Measurements from ENCODE around the gene OPRD1. TPM values are rescaled to one million over a fixed set of nuclear protein-coding genes. Genes with fewer than 3 reads are reported as not detected.

Gene OPRD1
- total and polyA plus RNA-seq, 2 of the 4 experiments (the other 2 are of a cell fraction) = under 0.01 TPM; not detected in 1

- no peak overlapping the region for H4K91ac ChIP-seq (ENCODE audit: insufficient read depth, low read depth, low read length)
- intact Hi-C loops (cut with micrococcal nuclease) = no loop called here
- H2BK20ac ChIP-seq (ENCODE audit: low read depth, low read length) = no peak overlapping the region
- H3K36me3 ChIP-seq (ENCODE audit: control insufficient read depth, insufficient read depth, low read length) = no peaks in the 10 kb centered on the region
- no peak overlapping the region for H2BK5ac ChIP-seq (ENCODE audit: low read depth, low read length, poor library complexity, severe bottlenecking)
- H4K20me1 ChIP-seq (ENCODE audit: insufficient read depth, low read length) = no peaks in the 10 kb centered on the region
- H3K27me3 ChIP-seq (ENCODE audit: control insufficient read depth, insufficient read depth, low read length) = peaks cover 10% of the 10 kb centered on the region
- H3K4ac ChIP-seq (ENCODE audit: low read depth, low read length) = no peak overlapping the region
- H3K56ac ChIP-seq (ENCODE audit: extremely low read depth, insufficient read depth, low read length) = no peak overlapping the region
- H3K9me1 ChIP-seq (ENCODE audit: insufficient read depth, low read length) = no peaks in the 10 kb centered on the region
- no peak overlapping the region for H3K27ac ChIP-seq (ENCODE audit: insufficient read depth, low read length)
- CTCF ChIA-PET = no interaction called here
- no peak overlapping the region for H2BK120ac ChIP-seq (ENCODE audit: low read depth, low read length)
- ATAC-seq (ENCODE audit: low read depth) (no peak), DNase-seq (no peak)
- H2AFZ ChIP-seq (replicated peaks; ENCODE audit: low read length, poor library complexity) = no peak overlapping the region
- no peak overlapping the region for H4K5ac ChIP-seq (ENCODE audit: low read depth, low read length)
- no peak overlapping the region for H2AK5ac ChIP-seq (ENCODE audit: low read depth, low read length)
- no peak overlapping the region for H2AK9ac ChIP-seq (replicated peaks; ENCODE audit: low read depth, low read length, poor library complexity)
- BruUV-seq (replicated peaks) = no TSS peak
- no peak overlapping the region for H3K14ac ChIP-seq (replicated peaks; ENCODE audit: low read depth, low read length)
- H3K18ac ChIP-seq (ENCODE audit: low read depth, low read length) = no peak overlapping the region
- POLR2A ChIA-PET (ENCODE audit: unreplicated experiment) = no interaction called here
- H3K79me1 ChIP-seq (ENCODE audit: low read depth in 1 of 2, low read length in 2 of 2) = no peaks in the 10 kb centered on the region
- H2BK15ac ChIP-seq (ENCODE audit: low read depth, low read length) = no peak overlapping the region
- WGBS, 2 experiments (ENCODE audit: extremely low coverage in 2 of 2, insufficient read length in 1 of 2) = no CpG with 5 or more reads among the region's 3 CpGs
- H3K4me3 ChIP-seq (ENCODE audit: insufficient read depth, low read depth, low read length) = no peak overlapping the region
- H3K23ac ChIP-seq (ENCODE audit: low read depth, low read length) = no peak overlapping the region
- H3K4me2 ChIP-seq (ENCODE audit: low read depth, low read length) = no peak overlapping the region
- TF ChIP-seq CTCF (conservative IDR thresholded peaks at IDR 0.05; ENCODE audit: low read depth, low read length) = no peak
- no peak for TF ChIP-seq POLR2A (IDR thresholded peaks at IDR 0.05; ENCODE audit: low read depth, low read length)
- TF ChIP-seq MAFK (IDR thresholded peaks at IDR 0.05; ENCODE audit: low read depth, low read length) = no peak
- no peak for TF ChIP-seq MAZ (IDR thresholded peaks at IDR 0.05; ENCODE audit: borderline replicate concordance, low read depth, low read length)
- no peak for TF ChIP-seq SMC3 (IDR thresholded peaks at IDR 0.05; ENCODE audit: low read depth, low read length)
- no peak for TF ChIP-seq CHD1 (IDR thresholded peaks at IDR 0.05; ENCODE audit: low read depth, low read length)
- no peak for TF ChIP-seq MXI1 (IDR thresholded peaks at IDR 0.05; ENCODE audit: borderline replicate concordance, low read depth, low read length)
- TF ChIP-seq FOS (IDR thresholded peaks at IDR 0.05; ENCODE audit: low read depth, low read length) = no peak
- TF ChIP-seq CEBPB (IDR thresholded peaks at IDR 0.05; ENCODE audit: low read depth, low read length) = no peak
- TF ChIP-seq RAD21 (IDR thresholded peaks at IDR 0.05; ENCODE audit: low read length) = no peak
- no peak for TF ChIP-seq RFX5 (IDR thresholded peaks at IDR 0.05; ENCODE audit: low read depth, low read length)
- TF ChIP-seq NFE2L2 (IDR thresholded peaks at IDR 0.05; ENCODE audit: low read depth, low read length) = no peak
- no peak for TF ChIP-seq ELK1 (IDR thresholded peaks at IDR 0.05; ENCODE audit: borderline replicate concordance, low read depth, low read length)
- no peak for TF ChIP-seq USF2 (IDR thresholded peaks at IDR 0.05; ENCODE audit: low read depth, low read length)
- no peak overlapping the region for H3K9ac ChIP-seq (ENCODE audit: low read depth, low read length)
- in situ Hi-C loops (cut with MboI; ENCODE audit: low sequenced_read_pairs) = no loop called here
- H3K9me3 ChIP-seq (ENCODE audit: control insufficient read depth, insufficient read depth, low read length) = no peaks in the 10 kb centered on the region
- no peaks in the 10 kb centered on the region for H3K4me1 ChIP-seq (ENCODE audit: control insufficient read depth, insufficient read depth, low read length)
- H4K8ac ChIP-seq (ENCODE audit: low read depth in 2 of 2, low read length in 2 of 2) = no peak overlapping the region
- dilution Hi-C loops (cut with HindIII; ENCODE audit: low sequenced_read_pairs, unreplicated experiment) = no loop called here
Observed at GRCh38 chr1:28848416-28848815, 36.4 kb downstream of the OPRD1 start.
